Measurements from ENCODE around the gene CLDN24. TPM values are rescaled to one million over a fixed set of nuclear protein-coding genes. Genes with fewer than 3 reads are reported as not detected.

Gene CLDN24
- total and polyA plus RNA-seq, 2 experiments from 2014 or later = 0.94 TPM; not detected in 1

DNA sequence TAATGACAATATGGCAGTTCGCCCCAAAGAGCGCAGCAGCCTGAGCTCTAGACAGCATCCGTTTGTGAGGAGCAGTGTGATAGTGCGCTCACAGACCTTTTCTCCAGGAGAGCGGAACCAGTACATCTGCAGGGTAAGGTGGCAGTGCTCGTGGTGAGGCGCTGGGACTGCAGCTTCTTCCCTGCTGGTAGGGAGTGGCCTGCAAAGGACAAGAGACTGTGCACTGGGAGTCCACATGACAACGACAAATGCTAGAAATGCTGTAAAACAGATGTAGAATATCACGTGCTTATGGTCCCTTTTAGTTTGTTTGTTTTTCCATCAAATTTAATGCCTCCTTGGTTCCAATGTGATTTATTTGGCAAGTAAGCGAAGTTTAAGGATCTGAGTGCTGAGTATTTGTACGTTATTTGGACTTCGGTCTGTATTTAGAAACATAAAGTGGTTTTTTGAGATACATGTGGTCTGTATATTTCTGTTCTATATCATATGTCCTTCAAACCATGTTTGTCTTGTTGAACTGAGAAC lies 37.9 kb downstream of the CLDN24 start:
- Histone ChIP-seq H3K4me1 (ENCODE audit: insufficient read depth) (peaks cover 23% of the 10 kb centered on the region), H3K79me2 (no peaks in the 10 kb centered on the region), H3K27me3 (no peaks in the 10 kb centered on the region), H3K9me2 (replicated peaks; ENCODE audit: insufficient read depth) (no peaks in the 10 kb centered on the region), H2AFZ (no peak overlapping the region), H3K4me2 (no peak overlapping the region), H3K36me3 (replicated peaks; ENCODE audit: insufficient read depth, low read depth) (no peaks in the 10 kb centered on the region), H3K4me3 (no peak overlapping the region), H3K9me3 (ENCODE audit: low read depth) (no peaks in the 10 kb centered on the region), H3K27ac (no peak overlapping the region), H4K20me1 (ENCODE audit: insufficient read depth, poor library complexity, severe bottlenecking) (no peaks in the 10 kb centered on the region)
- no peak for DNase-seq (ENCODE audit: low spot score)
- TF ChIP-seq EZH2 (IDR thresholded peaks at IDR 0.05; ENCODE audit: borderline replicate concordance) = no peak
- no peak for TF ChIP-seq EZH2phosphoT487 (IDR thresholded peaks at IDR 0.05; ENCODE audit: low read depth, severe bottlenecking, unreplicated experiment)
- TF ChIP-seq, protein P1, sequence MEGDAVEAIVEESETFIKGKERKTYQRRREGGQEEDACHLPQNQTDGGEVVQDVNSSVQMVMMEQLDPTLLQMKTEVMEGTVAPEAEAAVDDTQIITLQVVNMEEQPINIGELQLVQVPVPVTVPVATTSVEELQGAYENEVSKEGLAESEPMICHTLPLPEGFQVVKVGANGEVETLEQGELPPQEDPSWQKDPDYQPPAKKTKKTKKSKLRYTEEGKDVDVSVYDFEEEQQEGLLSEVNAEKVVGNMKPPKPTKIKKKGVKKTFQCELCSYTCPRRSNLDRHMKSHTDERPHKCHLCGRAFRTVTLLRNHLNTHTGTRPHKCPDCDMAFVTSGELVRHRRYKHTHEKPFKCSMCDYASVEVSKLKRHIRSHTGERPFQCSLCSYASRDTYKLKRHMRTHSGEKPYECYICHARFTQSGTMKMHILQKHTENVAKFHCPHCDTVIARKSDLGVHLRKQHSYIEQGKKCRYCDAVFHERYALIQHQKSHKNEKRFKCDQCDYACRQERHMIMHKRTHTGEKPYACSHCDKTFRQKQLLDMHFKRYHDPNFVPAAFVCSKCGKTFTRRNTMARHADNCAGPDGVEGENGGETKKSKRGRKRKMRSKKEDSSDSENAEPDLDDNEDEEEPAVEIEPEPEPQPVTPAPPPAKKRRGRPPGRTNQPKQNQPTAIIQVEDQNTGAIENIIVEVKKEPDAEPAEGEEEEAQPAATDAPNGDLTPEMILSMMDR (IDR thresholded peaks at IDR 0.05; ENCODE audit: poor library complexity) = no peak
- 84% methylated on average over 12 of the region's 12 CpGs for WGBS (ENCODE audit: low lambda C conversion rate, missing lambda C conversion rate)

DNA sequence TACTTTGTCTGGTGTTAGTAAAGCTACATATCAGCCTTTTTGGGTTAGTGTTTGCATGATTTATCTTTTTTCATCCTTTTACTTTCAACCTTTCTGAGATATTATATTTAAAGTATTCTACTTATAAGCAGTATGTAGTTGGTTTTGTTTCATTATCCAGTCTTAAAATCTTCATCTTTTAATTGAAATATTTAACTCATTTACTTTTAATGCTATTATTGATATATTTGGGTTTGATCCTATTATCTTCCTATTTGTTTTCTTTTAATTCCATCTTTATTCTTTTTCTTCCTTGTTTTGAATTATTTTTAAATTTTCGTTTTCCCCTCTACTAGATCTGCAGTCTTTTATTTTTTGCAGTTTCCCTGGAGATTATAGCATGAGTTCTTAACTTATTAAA lies 46.1 kb downstream of the CLDN24 start:
- Histone ChIP-seq H3K4me2 (no peak overlapping the region), H3K27ac (no peak overlapping the region)
- TF ChIP-seq EZH2 (IDR thresholded peaks at IDR 0.05; ENCODE audit: borderline replicate concordance) = no peak
- TF ChIP-seq, protein P1 (IDR thresholded peaks at IDR 0.05; ENCODE audit: poor library complexity) = no peak
- TF ChIP-seq EZH2phosphoT487 (IDR thresholded peaks at IDR 0.05; ENCODE audit: low read depth, severe bottlenecking, unreplicated experiment) = no peak

DNA sequence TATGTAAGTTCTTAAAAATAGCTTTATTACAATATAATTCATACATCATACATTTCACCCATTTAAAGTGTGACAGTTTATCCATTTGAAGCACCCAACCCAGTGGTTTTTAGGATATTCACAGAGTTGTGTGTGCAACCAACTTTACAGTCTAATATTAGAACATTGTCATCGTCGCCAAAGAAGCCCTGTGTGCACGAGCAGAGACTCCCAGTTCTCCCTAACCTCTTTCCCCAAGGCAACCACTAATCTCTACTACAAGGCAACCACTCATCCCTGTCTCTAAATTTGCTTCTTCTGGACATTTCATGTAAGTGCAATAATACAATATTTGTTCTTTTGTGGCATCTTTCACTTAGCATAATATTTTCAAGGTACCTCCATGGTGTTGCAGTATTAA lies 49.8 kb downstream of the CLDN24 start:
- H3K4me1 ChIP-seq (ENCODE audit: insufficient read depth) = no peaks in the 10 kb centered on the region
- H3K4me3 ChIP-seq = no peak overlapping the region
- H3K36me3 ChIP-seq (replicated peaks; ENCODE audit: insufficient read depth, low read depth) = peaks cover 3% of the 10 kb centered on the region
- 91% methylated on average over 3 of the region's 3 CpGs for WGBS (ENCODE audit: low lambda C conversion rate, missing lambda C conversion rate)
- H3K9me2 ChIP-seq (replicated peaks; ENCODE audit: insufficient read depth) = no peaks in the 10 kb centered on the region
- no peak overlapping the region for H3K4me2 ChIP-seq
- TF ChIP-seq EZH2phosphoT487 (IDR thresholded peaks at IDR 0.05; ENCODE audit: low read depth, severe bottlenecking, unreplicated experiment) = no peak
- TF ChIP-seq EZH2 (IDR thresholded peaks at IDR 0.05; ENCODE audit: borderline replicate concordance) = no peak
- TF ChIP-seq, protein P1 (IDR thresholded peaks at IDR 0.05; ENCODE audit: poor library complexity) = no peak
- H3K9me3 ChIP-seq (ENCODE audit: low read depth) = peaks cover 11% of the 10 kb centered on the region
- H3K27me3 ChIP-seq = no peaks in the 10 kb centered on the region
- H3K27ac ChIP-seq = no peak overlapping the region
- no peak for DNase-seq (ENCODE audit: low spot score)
- no peaks in the 10 kb centered on the region for H4K20me1 ChIP-seq (ENCODE audit: insufficient read depth, poor library complexity, severe bottlenecking)
- H3K79me2 ChIP-seq = no peaks in the 10 kb centered on the region
- no peak overlapping the region for H2AFZ ChIP-seq

More for the DNA sequence above, 46.1 kb downstream of the CLDN24 start:
- DNase-seq (ENCODE audit: low spot score) = no peak
- Histone ChIP-seq H3K9me3 (ENCODE audit: low read depth) (peaks cover 11% of the 10 kb centered on the region), H3K36me3 (replicated peaks; ENCODE audit: insufficient read depth, low read depth) (peaks cover 3% of the 10 kb centered on the region), H3K27me3 (no peaks in the 10 kb centered on the region), H2AFZ (no peak overlapping the region), H3K4me3 (no peak overlapping the region), H3K9me2 (replicated peaks; ENCODE audit: insufficient read depth) (no peaks in the 10 kb centered on the region), H4K20me1 (ENCODE audit: insufficient read depth, poor library complexity, severe bottlenecking) (no peaks in the 10 kb centered on the region), H3K4me1 (ENCODE audit: insufficient read depth) (no peaks in the 10 kb centered on the region), H3K79me2 (no peaks in the 10 kb centered on the region)
- WGBS (ENCODE audit: low lambda C conversion rate, missing lambda C conversion rate) = 0% methylated on average over 1 of the region's 1 CpG

Other genes with a start within 250 kb of the CLDN24 start
- 24.7 and 28.6 TPM in 2 replicates for gene WWC2, start 223.2 kb downstream of the CLDN24 start, total RNA-seq
- 16.1 and 19.3 TPM in 2 replicates for gene WWC2, start 223.2 kb downstream of the CLDN24 start, polyA plus RNA-seq
- not detected in 2 replicates for gene CLDN22, start 2.1 kb downstream of the CLDN24 start, total RNA-seq
- 0.32 TPM in 1 of 2 replicates, not detected in the other for gene CLDN22, start 2.1 kb downstream of the CLDN24 start, polyA plus RNA-seq
- gene CDKN2AIP, start 122.2 kb upstream of the CLDN24 start, total RNA-seq = 43.6 and 43.7 TPM in 2 replicates
- gene CDKN2AIP, start 122.2 kb upstream of the CLDN24 start, polyA plus RNA-seq = 18.9 and 26.7 TPM in 2 replicates
- gene ING2, start 182.6 kb upstream of the CLDN24 start, total RNA-seq = 25.2 and 25.8 TPM in 2 replicates
- gene ING2, start 182.6 kb upstream of the CLDN24 start, polyA plus RNA-seq = 33.4 and 39.5 TPM in 2 replicates